ENCODE results near the gene KCNMA1.

Gene KCNMA1

DNA sequence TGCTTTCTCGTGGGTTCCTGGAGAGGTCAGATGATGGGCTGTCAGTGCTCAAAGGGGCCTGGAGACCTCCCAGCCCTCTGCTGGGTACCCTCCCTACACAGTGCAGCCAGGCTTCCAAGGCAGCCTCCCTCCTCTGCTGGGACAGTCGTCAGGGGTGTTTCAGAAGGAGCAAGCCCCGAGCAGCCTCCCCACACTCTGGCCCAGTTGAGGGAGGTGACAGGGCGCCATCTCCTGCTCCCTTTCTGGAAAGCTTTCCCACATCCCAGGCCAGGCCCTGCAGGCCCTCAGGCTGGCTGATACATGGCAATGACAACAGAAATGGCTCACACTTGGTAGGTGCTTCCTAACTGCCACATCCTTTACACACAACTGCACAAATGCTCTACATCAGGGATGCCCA, 32.1 kb downstream of the KCNMA1 start:
- Histone ChIP-seq H4K20me1 (ENCODE audit: low read depth, low read length) (no peaks in the 10 kb centered on the region), H3K9me2 (replicated peaks; ENCODE audit: insufficient read depth, low read length) (no peaks in the 10 kb centered on the region), H3K27me3 (ENCODE audit: low read length) (no peaks in the 10 kb centered on the region), H3K9ac (ENCODE audit: low read length) (no peak overlapping the region), H3K27ac (ENCODE audit: low read depth, low read length) (no peak overlapping the region), H3K36me3 (ENCODE audit: low read length) (no peaks in the 10 kb centered on the region), H3K4me2 (ENCODE audit: low read depth, low read length, poor library complexity, severe bottlenecking) (no peak overlapping the region), H3F3A (ENCODE audit: insufficient read depth) (no peaks in the 10 kb centered on the region), H2AFZ (ENCODE audit: low read depth, low read length, severe bottlenecking) (no peak overlapping the region), H3K79me2 (ENCODE audit: insufficient read depth, low read length) (no peaks in the 10 kb centered on the region), H3K9me3 (ENCODE audit: insufficient read depth, low read length) (no peaks in the 10 kb centered on the region), H3K4me3 (ENCODE audit: insufficient read depth, low read length, poor library complexity, severe bottlenecking) (no peak overlapping the region)
- TF ChIP-seq, protein P1, sequence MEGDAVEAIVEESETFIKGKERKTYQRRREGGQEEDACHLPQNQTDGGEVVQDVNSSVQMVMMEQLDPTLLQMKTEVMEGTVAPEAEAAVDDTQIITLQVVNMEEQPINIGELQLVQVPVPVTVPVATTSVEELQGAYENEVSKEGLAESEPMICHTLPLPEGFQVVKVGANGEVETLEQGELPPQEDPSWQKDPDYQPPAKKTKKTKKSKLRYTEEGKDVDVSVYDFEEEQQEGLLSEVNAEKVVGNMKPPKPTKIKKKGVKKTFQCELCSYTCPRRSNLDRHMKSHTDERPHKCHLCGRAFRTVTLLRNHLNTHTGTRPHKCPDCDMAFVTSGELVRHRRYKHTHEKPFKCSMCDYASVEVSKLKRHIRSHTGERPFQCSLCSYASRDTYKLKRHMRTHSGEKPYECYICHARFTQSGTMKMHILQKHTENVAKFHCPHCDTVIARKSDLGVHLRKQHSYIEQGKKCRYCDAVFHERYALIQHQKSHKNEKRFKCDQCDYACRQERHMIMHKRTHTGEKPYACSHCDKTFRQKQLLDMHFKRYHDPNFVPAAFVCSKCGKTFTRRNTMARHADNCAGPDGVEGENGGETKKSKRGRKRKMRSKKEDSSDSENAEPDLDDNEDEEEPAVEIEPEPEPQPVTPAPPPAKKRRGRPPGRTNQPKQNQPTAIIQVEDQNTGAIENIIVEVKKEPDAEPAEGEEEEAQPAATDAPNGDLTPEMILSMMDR (IDR thresholded peaks at IDR 0.05; ENCODE audit: insufficient read depth, low read length, poor library complexity, severe bottlenecking), result no peak
- no peak for TF ChIP-seq EZH2phosphoT487 (conservative IDR thresholded peaks at IDR 0.05; ENCODE audit: low read length)

DNA sequence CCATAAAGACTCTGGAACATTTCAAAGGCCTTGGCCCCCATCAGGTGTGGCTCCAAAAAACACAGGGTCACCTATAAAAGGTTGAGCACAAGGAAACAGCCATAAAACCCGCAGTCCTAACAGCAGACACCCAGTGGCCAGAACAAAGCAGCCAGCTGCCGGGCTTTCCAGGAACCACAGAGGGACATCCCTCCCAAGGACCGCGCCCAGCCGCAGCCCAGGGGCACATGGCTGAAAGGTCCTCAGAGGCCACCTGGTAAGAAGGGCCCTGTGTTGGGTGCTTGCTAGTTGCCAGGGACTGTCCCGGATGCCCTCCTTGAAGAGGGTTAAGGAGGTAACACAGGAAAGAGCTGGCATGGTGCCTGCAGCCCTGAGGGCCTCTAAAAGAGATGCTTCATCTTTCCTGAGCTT, 32.7 kb downstream of the KCNMA1 start:
- no peaks in the 10 kb centered on the region for H3K27me3 ChIP-seq (ENCODE audit: low read length)

DNA sequence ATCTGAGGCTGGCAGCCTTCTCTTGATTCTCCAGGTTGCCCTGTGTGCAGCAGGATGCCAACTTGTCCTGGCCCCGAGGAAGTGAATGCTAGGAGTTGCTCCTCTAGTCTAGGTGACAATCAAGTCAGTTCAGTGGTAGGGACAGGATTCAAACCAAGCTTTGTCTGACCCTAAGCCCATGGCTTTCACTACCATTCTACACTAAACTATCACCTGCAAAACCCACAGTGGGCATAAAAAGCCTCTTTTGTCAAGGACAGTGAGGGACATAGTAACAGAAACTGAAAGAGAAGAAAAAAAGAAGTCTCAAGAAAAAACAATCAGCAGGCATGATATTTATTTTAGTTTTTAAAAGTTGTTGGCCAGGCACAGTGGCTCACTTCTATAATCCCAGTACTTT, 33.5 kb downstream of the KCNMA1 start:
- Histone ChIP-seq H3K79me2 (ENCODE audit: insufficient read depth, low read length) (no peaks in the 10 kb centered on the region), H3K4me3 (ENCODE audit: insufficient read depth, low read length, poor library complexity, severe bottlenecking) (no peak overlapping the region), H3K27ac (ENCODE audit: low read depth, low read length) (no peak overlapping the region)

More for the DNA sequence above, 32.7 kb downstream of the KCNMA1 start:
- Histone ChIP-seq H2AFZ (ENCODE audit: low read depth, low read length, severe bottlenecking) (no peak overlapping the region), H3K4me3 (ENCODE audit: insufficient read depth, low read length, poor library complexity, severe bottlenecking) (no peak overlapping the region), H3K36me3 (ENCODE audit: low read length) (no peaks in the 10 kb centered on the region), H3K9me3 (ENCODE audit: insufficient read depth, low read length) (no peaks in the 10 kb centered on the region), H3K79me2 (ENCODE audit: insufficient read depth, low read length) (no peaks in the 10 kb centered on the region), H3K9me2 (replicated peaks; ENCODE audit: insufficient read depth, low read length) (no peaks in the 10 kb centered on the region), H3K4me2 (ENCODE audit: low read depth, low read length, poor library complexity, severe bottlenecking) (no peak overlapping the region), H3F3A (ENCODE audit: insufficient read depth) (no peaks in the 10 kb centered on the region), H3K27ac (ENCODE audit: low read depth, low read length) (no peak overlapping the region), H3K9ac (ENCODE audit: low read length) (no peak overlapping the region), H4K20me1 (ENCODE audit: low read depth, low read length) (no peaks in the 10 kb centered on the region)
- no peak for TF ChIP-seq EZH2phosphoT487 (conservative IDR thresholded peaks at IDR 0.05; ENCODE audit: low read length)
- TF ChIP-seq, protein P1 (IDR thresholded peaks at IDR 0.05; ENCODE audit: insufficient read depth, low read length, poor library complexity, severe bottlenecking), result no peak

DNA sequence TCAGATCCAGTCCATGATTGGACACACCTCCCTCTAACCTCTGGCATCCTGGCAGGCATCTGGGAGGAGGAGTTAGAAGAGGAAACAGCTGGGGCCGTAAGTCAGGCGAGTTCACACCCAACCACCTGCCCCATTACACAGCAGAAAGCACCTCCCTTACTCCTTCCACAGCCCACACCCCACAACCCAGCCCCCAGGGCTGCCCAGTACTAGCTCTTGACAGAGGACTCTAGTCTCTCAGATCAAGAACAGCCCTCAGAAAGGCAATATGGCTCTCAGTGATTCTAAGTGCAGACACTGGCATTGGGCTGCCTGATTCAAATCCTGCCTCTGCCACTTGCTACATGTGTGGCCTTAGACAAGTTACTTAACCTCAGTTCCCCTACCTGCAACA, 34.1 kb downstream of the KCNMA1 start:
- no peaks in the 10 kb centered on the region for H3K79me2 ChIP-seq (ENCODE audit: insufficient read depth, low read length)

More for the DNA sequence above, 33.5 kb downstream of the KCNMA1 start:
- no peaks in the 10 kb centered on the region for H3K9me3 ChIP-seq (ENCODE audit: insufficient read depth, low read length)
- no peak overlapping the region for H3K4me2 ChIP-seq (ENCODE audit: low read depth, low read length, poor library complexity, severe bottlenecking)
- H3K36me3 ChIP-seq (ENCODE audit: low read length), result no peaks in the 10 kb centered on the region
- no peak for TF ChIP-seq EZH2phosphoT487 (conservative IDR thresholded peaks at IDR 0.05; ENCODE audit: low read length)
- H3K9ac ChIP-seq (ENCODE audit: low read length), result no peak overlapping the region
- no peaks in the 10 kb centered on the region for H3K27me3 ChIP-seq (ENCODE audit: low read length)
- no peaks in the 10 kb centered on the region for H4K20me1 ChIP-seq (ENCODE audit: low read depth, low read length)
- H2AFZ ChIP-seq (ENCODE audit: low read depth, low read length, severe bottlenecking), result no peak overlapping the region
- no peaks in the 10 kb centered on the region for H3K9me2 ChIP-seq (replicated peaks; ENCODE audit: insufficient read depth, low read length)
- H3F3A ChIP-seq (ENCODE audit: insufficient read depth), result no peaks in the 10 kb centered on the region

More for the DNA sequence above, 34.1 kb downstream of the KCNMA1 start:
- no peak overlapping the region for H3K4me3 ChIP-seq (ENCODE audit: insufficient read depth, low read length, poor library complexity, severe bottlenecking)
- no peak overlapping the region for H2AFZ ChIP-seq (ENCODE audit: low read depth, low read length, severe bottlenecking)
- H3K4me2 ChIP-seq (ENCODE audit: low read depth, low read length, poor library complexity, severe bottlenecking), result no peak overlapping the region
- H3K36me3 ChIP-seq (ENCODE audit: low read length), result no peaks in the 10 kb centered on the region
- no peaks in the 10 kb centered on the region for H3K9me2 ChIP-seq (replicated peaks; ENCODE audit: insufficient read depth, low read length)
- H3K27me3 ChIP-seq (ENCODE audit: low read length), result no peaks in the 10 kb centered on the region
- H3F3A ChIP-seq (ENCODE audit: insufficient read depth), result no peaks in the 10 kb centered on the region
- H4K20me1 ChIP-seq (ENCODE audit: low read depth, low read length), result no peaks in the 10 kb centered on the region
- no peak overlapping the region for H3K9ac ChIP-seq (ENCODE audit: low read length)
- H3K27ac ChIP-seq (ENCODE audit: low read depth, low read length), result no peak overlapping the region
- TF ChIP-seq, protein P1 (IDR thresholded peaks at IDR 0.05; ENCODE audit: insufficient read depth, low read length, poor library complexity, severe bottlenecking), result no peak
- no peak for TF ChIP-seq EZH2phosphoT487 (conservative IDR thresholded peaks at IDR 0.05; ENCODE audit: low read length)
- no peaks in the 10 kb centered on the region for H3K9me3 ChIP-seq (ENCODE audit: insufficient read depth, low read length)

Measured in SU-DHL-6 (cell line).